ENCODE measurements around the gene BTBD8. TPM values are rescaled to one million over a fixed set of nuclear protein-coding genes. Genes with fewer than 3 reads are reported as not detected.

Gene BTBD8
- 5.3 and 6.3 TPM in 2 replicates for total RNA-seq

GRCh38 chr1:92080128-92080985, at the start of gene BTBD8:
Gene BTBD8 (plus strand): TSS chr1:92080345. CDS start chr1:92080572, 227 bp downstream.

GRCh38 chr1:92075311-92075710, 4.8 kb upstream of the BTBD8 start, which contains the start of gene SETSIP:
Gene SETSIP (minus strand): TSS chr1:92075411. CDS start chr1:92075411, 0 bp downstream.

GRCh38 chr1:92217721-92218120, 137.6 kb downstream of the BTBD8 start, which contains the start of gene C1orf146:
Gene C1orf146 (plus strand): TSS chr1:92217915. CDS start chr1:92231421, 13,506 bp downstream.

Other genes with a start within 250 kb of the BTBD8 start
- gene TGFBR3, start 194.2 kb upstream of the BTBD8 start, total RNA-seq = 228 and 281 TPM in 2 replicates
- gene BRDT, start 130.9 kb upstream of the BTBD8 start, total RNA-seq = under 0.01 TPM in 1 of 2 replicates, not detected in the other
- gene EPHX4, start 50.4 kb upstream of the BTBD8 start, total RNA-seq = 0.49 and 0.65 TPM in 2 replicates
- gene SETSIP, start 4.9 kb upstream of the BTBD8 start, total RNA-seq = 0.16 TPM in 1 of 2 replicates, not detected in the other
- gene C1orf146, start 137.6 kb downstream of the BTBD8 start, total RNA-seq = not detected in 2 replicates
- 7.0 and 9.2 TPM in 2 replicates for gene GLMN, start 218.6 kb downstream of the BTBD8 start, total RNA-seq
- 13.1 and 14.7 TPM in 2 replicates for gene RPAP2, start 218.7 kb downstream of the BTBD8 start, total RNA-seq

All from hair follicle dermal papilla cell (primary cell).